Brain pericyte (primary cell): Measurements from ENCODE around the gene CXCL1.

ENCODE experiments used
- DNase-seq: peaks from one replicate; pipeline ENCODE4 v3.0.0-alpha.2; 2012; ENCODE audit warnings: low read depth, low spot score

CXCL1 gene

DNA sequence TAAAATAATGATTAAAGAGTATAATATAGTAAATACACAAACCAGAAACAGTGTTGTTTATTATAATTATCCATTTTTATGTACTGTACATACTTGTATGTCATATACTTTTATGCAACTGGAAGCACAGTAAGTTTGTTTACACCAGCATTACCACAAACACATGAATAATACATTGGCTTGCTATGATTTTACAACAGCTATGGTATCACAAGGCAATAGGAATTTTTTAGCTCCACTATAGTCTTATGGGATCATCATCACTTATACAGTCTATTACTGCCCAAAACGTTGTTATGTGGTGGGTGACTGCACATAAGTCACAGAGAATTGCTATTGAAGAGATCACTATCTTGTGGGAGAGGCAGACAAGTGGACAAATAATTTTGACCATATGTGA lies 17.9 kb upstream of the CXCL1 start:
- DNase-seq: no peak

DNA sequence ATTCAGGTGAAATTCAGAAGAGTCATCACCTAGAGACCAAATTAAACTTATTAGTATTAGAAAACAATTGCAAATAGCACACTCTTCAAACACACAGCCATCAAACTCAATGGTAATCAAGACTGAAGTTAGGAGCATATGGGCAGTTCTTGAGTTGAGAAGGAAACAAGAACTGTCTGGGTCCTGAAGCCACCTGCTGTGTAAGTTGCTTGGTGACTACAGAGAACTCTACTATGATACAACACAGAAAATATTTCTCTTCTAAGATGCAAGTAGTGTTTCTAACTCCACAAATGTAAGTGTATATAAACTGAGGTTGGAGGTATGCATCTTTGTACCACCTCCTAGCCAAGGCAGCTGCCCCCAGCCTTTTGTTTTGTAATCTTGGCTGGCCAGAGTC lies 16.4 kb upstream of the CXCL1 start:
- DNase-seq: no peak

DNA sequence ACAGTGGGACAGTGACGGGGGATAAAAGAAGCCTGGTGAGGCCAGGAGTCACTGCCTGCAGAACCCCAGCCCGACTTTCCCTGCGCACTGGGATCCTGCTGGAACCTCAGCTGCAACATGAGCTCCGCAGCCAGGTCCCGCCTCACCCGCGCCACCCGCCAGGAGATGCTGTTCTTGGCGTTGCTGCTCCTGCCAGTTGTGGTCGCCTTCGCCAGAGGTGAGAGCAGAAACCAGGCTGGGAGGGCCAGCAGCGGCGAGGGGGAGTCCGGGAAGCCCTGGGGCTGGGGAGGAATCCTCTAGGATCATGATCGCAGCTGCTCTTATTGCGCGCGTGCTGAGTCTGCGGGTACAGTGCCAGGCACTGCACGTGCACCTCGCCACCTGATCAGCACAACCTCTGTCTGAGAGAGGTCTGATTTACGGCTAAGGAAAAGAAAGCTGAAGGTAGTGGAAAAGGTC lies 15.9 kb upstream of the CXCL1 start, which contains the start of gene PF4V1:
TSS of gene PF4V1 (plus strand) at position 51 of the 459 bp plus-strand sequence. CDS start at position 118, 67 bp downstream.
- no peak for DNase-seq

DNA sequence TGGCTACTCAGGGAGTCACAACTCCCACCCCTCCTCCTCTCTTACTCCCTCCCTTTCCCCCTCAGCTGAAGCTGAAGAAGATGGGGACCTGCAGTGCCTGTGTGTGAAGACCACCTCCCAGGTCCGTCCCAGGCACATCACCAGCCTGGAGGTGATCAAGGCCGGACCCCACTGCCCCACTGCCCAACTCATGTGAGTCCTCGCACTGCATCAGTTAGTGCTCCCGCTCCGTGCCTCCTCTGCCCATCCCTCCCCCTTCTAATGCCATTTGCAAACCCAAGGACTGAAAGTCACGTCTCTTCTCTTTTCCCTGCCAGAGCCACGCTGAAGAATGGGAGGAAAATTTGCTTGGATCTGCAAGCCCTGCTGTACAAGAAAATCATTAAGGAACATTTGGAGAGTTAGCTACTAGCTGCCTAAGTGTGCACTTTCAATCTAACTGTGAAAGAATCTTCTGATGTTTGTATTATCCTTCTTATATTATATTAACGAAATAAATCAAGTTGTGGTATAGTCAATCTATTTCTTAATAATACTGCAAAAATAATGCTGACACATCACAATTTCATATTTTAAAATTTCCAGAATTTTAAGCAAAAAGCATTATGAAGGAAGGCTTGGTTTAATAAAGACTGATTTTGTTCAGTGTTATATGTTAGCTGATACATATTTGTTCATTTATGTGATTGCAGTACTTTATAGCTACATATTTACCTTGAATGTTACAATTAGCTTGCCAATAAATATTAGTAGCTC lies 15.3 kb upstream of the CXCL1 start:
- DNase-seq: no peak

DNA sequence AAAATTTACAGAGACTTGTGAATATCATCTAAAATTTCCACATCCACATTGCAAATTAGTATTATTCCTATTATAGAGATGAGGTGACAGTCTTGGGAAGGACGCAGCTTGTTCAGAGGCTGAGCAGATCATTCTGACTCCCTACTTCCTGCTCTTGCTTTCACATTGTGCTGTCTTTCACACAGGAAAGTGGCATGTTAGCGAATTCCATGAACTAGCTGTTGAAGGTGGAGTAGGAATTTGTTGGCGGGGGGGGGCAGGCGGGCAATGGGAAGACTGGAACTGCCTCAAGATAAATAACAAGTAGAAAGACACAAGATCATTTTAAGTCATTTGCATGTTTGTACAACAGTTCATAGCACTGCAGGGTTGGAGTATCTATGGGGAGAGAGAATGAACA lies 13.8 kb upstream of the CXCL1 start:
- DNase-seq: no peak

DNA sequence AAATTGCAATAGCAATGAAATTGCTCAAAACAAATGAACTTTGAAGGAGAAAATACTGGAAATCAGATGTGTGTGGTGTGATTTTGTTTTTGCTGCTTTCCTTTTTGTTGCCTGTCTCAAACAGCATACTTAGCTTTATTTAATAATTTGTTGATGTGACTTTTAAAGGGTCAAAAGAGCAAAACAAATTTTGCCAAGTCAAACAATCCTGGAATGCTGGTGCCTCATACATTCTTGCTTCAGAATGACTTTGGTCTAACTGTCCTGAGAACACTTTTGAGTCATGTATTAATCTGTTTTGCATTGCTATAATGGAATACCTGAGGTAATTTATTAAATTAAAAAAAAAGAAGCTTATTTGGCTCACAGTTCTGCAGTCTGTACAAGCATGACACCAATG lies 12.7 kb upstream of the CXCL1 start:
- DNase-seq: no peak

DNA sequence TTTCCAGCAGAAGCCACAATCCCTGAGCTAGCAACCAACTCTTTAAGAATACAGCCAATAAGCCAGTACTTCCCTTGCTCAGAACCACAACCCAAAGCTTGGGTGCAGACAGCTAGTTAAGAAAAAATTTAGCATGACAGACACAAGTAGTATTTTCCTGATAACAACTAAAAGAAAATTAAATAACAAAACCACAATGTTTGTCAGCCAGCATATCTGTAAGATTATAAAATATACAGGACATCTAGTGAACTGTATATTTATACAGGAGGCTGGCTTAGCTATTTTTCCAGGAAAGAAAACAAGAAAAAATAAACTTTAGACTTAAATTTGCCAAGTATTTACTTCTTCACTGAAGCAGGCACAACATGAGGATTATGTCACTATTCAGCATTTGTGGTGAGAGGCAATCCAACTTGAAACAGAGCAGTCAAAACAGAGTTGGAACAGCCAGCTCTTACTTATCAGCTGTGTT lies 9.5 kb upstream of the CXCL1 start:
- no peak for DNase-seq

DNA sequence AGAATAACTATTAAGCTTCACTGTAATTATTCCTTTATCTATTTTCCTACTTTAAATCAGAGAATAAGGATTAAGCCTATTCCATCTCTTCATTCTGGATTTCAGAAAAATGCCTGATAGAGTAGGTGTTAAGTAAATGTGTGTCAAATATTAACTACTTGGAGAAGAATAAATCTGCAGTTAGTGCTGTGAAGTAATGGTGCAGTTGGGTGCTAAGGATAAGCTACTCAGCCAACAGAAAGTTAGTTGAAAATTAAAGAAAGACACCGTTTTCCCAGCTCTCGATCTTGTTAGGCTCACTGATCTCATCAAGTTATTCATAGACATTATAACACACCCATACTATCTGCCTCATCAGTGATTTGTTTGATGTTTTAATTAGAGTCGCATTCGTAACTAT lies 9.0 kb upstream of the CXCL1 start:
- DNase-seq: no peak

DNA sequence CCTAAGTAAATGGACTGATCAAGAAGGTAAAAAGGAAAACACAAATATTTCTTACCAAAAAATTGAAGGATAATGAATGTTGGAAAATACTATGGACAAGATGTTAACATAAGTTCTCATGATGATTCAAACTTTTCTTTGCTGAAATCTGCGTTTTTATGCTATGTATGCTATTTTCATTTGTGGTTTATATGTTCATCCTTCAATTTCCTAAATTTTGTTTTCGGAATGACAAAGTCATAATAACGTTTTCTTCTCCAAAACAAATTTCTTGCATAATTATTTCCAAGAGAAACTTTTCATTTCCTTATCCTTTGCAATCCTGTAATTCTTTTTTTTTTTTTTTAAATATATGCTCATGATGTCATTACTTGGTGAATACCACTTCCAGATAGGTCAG lies 8.3 kb upstream of the CXCL1 start:
- no peak for DNase-seq

DNA sequence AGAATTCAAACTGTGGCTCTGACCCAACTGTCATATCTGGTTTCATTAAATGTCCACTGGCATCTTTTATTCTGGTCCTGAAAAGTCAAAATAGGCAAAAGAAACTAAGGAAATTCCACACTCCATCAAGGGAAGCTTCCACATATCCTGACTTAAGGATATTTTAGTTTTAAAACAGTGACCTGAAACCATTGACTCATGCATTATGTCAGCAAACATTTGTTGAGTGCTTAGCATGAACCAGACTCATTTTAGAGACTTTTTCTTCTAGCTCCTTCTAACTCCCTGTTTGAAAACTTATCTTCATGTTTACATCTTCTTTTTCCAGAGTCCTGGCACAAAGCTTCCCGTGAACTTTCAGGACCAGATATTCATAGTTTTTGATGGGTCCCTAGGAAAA lies 6.9 kb upstream of the CXCL1 start:
- no peak for DNase-seq

DNA sequence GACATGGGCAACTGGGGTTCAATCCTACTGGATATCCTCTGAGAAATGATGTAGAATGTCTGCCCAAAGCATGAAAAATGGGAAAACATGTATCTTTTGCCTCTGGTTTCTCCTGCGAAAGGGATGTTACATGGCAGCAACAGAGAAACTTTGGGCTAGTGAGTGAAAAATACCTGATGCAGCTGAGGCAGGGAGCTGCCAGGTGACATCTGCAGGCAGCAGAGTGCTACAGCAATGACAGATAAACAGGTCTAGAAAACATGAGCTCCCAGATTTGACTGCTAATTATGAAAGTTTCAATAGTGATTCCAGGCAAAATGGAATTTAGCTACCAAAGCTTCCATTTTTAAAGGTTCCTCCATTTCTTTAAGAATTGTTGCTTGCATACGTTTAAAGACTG lies 4.8 kb upstream of the CXCL1 start:
- no peak for DNase-seq

DNA sequence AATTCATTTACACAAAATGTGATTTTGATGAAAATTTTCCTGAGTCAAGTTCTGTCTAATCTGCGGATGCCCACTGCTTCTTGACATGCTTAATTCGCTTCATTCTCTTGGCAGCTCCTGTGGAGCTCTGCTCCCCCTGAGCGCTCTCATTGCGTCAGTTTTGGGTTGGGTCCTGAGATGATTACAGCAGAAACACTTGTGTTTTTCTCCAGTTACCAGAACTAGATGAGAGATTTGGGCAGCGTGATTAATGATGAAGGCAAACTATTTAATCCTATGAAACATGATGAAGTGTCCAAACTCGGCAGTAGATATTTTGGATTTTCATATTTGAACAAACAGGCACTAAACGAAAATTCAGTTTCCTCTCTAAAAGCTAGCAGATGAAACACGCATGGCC lies 4.2 kb upstream of the CXCL1 start:
- no peak for DNase-seq

DNA sequence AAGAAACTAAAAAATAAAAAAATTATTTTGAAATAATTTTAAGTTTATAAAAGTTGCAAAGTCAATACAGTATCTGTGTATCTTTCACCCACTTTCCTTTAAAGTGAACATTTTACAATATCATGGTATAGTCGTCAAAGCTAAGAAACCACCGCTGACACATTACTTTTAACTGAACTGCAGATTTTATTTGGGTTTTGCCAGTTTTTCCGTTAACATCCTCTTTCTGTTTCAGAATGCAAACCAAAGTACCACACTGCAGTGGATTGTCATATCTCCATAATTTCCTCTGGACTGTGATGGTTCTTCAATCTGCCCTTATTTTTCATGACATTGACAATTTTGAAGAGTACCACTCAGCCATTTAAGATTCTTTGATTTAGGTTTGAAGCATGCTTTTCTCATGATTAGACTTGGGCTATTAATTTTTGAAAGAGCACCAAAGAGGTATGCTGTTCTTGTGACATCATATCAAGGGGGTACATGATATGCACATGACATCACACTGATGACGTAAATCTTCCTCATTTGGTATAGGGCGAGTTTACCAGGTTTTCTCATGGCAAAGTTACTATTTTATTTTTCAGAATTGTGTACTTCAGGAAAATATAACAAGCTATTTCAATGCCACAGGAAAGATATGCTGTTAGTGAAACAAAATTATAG lies 3.6 kb upstream of the CXCL1 start:
- no peak for DNase-seq

DNA sequence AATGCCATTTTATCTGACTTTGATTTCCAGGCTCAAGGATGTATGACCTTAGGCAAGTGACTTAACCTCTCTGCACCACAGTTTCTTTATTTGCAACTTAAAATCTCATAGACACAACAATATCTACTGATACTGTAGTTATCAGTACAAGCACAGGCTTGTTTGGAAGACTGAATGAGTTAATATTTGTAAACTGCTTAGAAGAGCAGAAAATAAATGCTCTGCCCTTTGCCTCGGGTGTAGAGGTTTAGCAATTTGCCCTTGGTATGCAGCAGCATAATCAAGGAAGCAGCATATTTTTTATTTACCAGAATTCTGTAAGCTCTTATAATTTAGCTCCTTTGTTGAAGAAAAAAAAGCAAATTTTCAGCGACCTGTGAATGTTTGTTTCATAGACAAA lies 2.9 kb upstream of the CXCL1 start:
- no peak for DNase-seq

DNA sequence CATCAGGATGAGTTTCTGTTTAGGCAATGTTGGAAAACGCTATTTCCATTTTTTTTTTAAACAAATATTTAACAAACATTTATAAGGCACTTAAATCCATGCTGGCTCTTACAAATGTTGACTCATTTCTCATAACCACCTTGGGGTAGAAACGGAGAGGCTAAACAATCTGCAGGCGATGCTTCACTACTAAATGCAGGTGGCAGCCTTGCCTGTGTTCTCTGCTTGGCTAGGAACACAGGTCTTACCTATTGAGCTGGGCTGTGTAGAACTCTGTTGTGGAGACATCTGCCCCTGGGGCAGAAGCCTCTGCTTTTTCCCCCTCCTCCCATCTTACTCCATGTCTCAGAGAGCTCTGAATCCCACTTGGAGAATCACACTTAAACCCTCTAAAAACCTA lies 1.4 kb upstream of the CXCL1 start:
- DNase-seq: no peak

DNA sequence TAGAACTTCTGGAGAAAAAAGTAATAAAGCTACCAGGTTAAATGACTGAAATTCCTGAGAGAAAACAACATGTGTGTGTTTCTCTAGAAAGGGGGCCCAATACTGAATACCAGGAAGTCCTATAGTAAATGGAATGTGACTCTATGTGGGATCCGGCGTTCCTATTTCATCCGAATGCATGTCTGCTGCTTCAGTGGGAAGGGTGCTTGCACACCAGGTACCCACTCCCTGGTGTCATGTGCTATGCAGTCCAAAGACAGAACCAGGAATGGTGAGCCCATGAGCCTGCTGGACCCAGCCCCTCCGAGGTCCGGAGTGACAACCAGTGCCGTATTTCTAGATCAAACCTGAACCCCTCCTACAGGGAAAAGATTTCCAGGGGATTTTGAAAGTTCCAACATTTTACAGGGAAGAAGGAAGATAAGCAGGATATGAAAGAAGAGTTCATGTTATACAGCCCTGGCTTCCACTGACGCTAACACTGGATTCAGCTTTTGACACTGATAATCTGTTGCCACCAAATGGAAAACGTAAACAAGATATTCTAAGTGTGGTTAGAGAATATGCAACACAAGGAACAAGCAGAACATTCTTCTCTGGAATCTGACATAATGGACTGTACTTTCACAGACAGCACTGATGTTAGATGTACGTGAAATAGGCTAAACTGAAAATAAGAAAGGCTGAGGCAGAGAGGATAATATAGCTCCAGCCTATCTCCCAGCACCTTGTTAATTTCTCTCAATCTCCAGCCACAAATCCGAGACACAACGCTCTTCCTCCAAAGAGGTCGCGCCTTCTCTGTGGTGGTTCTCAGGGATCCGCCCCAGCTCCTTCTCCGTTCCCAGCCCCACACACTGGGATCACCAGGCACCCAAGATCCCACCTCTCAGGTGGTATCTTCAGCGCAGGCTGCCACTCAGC lies 725 bp upstream of the CXCL1 start:
- no peak for DNase-seq

DNA sequence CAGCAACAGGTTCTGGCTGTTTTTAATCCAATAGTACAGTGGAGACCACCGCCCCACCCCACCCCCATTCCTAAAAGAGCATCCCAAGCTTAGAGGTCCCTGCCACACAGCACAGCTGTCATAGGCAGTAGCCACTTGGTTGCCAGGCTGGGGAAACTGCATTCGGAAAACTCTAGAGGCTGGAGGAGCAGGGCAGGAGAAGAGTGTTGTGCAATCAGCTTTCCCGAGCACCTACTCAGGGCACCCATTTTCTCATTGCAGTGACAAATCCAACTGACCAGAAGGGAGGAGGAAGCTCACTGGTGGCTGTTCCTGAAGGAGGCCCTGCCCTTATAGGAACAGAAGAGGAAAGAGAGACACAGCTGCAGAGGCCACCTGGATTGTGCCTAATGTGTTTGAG lies 1.1 kb downstream of the CXCL1 start:
- DNase-seq: no peak

DNA sequence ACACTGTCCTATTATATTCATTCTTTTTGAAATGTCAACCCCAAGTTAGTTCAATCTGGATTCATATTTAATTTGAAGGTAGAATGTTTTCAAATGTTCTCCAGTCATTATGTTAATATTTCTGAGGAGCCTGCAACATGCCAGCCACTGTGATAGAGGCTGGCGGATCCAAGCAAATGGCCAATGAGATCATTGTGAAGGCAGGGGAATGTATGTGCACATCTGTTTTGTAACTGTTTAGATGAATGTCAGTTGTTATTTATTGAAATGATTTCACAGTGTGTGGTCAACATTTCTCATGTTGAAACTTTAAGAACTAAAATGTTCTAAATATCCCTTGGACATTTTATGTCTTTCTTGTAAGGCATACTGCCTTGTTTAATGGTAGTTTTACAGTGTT lies 1.6 kb downstream of the CXCL1 start:
- DNase-seq: no peak

DNA sequence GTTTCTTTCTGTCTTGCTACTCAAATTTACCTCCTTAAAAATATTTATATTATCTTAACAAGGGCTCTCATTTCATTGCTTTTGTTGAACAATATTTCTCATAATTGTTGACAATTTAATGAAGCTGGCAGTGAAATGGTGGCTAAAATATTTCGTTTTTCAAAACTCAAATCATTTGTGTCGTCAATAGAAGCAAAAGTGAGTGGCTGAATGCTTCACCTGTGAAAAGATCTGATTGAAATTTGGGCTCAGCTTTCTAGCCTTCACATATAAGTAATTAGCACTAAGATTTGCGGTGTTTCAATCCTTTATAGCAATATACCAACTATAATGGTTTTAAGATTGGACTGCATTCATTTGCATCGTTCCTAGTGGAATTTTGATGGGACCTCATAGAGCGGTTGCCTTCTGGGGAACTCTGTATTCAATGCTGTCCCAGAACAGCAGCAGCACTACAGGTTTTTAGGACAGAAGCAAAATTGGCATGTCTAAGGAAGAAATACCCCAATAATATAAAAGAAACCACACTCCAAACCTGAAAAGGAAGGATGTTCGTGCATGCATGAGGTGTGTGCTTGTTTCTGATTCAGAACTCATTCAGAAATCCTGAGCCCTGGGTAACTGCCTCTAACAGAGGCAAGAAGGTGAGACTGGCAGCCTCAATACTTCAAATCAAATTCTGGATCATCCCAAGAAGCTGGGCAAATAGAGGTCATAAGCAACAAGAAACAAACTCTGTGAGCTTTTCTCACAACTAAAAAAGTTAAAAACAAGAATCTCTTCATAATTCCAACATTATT lies 2.5 kb downstream of the CXCL1 start:
- DNase-seq: no peak

DNA sequence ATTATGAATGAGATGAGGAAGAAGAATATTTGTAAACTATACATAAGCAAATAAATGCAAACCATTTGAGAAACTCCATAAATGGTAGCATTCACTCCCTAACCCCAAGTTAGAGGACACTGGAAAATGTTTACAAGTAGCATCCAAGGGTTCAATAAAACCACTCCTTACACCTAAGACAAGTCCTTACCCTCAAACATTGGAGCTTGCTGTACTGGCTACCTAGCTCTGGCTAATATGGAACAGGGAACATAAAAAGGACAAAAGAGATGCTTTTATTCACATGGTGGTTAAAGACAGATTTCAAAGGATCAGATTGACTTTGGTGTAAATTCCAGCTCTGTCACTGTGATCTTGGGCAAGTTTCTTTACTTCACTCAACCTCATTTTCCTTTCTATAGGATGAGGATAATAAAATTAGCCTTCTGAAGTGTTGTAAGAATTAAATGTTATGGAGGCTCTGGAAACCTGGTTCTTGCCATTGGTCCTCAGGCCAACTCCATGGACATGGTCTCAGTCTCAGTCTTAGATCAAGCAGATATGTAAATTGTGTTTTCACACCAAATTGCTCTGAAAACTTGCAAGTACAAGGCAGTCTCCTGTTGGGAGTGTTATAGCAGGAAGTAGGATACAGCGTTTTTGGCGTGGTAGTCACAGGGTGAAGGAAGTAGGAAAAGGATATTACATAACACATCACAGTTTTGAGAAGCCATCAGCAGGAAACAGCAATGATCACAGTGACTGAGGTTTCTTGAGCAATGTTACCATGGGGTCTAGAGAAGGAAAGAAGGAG lies 3.3 kb downstream of the CXCL1 start:
- DNase-seq: no peak

DNA sequence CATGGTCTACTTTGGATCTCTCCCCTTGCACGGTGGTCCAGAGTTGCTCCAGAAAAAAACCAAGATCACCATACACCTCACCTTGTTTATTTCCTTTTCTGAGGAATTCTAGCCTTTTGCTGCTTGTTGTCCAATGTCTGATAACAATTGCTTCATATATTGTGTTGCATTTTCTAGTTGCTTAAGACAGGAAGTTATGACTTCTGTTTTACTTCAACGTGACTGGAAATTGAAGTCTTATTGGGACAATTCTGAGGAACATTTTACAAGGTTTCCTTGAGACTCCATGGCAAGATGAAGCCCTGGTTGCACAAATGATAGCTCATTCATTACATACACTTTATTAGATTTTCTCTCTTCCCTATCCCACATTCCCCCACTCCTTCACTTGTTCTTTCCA lies 5.2 kb downstream of the CXCL1 start:
- no peak for DNase-seq
